ENCODE results near the gene WDFY2.

DNA sequence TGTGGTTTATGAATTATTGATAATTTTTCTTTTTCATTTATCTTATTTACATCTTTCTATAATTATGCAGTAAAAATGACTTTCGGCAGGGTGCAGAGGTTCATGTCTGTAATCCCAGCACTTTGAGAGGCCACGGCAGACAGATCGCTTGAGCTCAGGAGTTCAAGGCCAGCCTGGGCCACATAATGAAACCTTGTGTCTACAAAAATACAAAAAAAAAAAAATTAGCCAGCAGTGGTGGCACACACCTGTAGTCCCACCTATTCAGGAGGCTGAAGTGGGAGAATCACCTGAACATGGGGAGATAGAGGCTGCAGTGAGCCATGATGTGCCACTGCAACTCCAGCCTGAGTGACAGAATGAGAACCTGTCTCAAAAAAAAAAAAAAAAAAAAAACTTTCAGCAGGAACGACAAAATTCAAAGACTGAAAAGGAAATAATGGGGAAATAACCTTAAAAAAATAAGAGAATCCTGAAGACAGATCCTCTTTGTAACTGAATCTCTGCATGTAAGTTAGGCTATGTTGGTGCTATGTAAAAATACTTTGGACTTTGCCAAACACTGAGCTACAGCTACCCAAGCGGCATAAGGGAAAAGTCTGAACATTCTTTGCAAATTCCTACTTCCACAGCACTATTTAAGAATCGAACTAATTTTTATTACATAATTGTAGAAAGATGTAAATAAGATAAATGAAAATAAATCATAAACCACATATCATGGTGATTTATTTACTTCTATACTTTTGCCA is 36.7 kb upstream of the WDFY2 start:
- TF ChIP-seq NANOG (IDR thresholded peaks at IDR 0.05; ENCODE audit: borderline replicate concordance) = no peak
- TF ChIP-seq EZH2 (IDR thresholded peaks at IDR 0.05; ENCODE audit: low read depth, unreplicated experiment) = no peak
- no peak for TF ChIP-seq JUNB (IDR thresholded peaks at IDR 0.05; ENCODE audit: unreplicated experiment)
- TF ChIP-seq, protein P1, sequence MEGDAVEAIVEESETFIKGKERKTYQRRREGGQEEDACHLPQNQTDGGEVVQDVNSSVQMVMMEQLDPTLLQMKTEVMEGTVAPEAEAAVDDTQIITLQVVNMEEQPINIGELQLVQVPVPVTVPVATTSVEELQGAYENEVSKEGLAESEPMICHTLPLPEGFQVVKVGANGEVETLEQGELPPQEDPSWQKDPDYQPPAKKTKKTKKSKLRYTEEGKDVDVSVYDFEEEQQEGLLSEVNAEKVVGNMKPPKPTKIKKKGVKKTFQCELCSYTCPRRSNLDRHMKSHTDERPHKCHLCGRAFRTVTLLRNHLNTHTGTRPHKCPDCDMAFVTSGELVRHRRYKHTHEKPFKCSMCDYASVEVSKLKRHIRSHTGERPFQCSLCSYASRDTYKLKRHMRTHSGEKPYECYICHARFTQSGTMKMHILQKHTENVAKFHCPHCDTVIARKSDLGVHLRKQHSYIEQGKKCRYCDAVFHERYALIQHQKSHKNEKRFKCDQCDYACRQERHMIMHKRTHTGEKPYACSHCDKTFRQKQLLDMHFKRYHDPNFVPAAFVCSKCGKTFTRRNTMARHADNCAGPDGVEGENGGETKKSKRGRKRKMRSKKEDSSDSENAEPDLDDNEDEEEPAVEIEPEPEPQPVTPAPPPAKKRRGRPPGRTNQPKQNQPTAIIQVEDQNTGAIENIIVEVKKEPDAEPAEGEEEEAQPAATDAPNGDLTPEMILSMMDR (conservative IDR thresholded peaks at IDR 0.05; ENCODE audit: low read depth in 2 of 2) = no peak
- TF ChIP-seq POLR2AphosphoS5 (IDR thresholded peaks at IDR 0.05; ENCODE audit: low read depth) = no peak
- TF ChIP-seq ZNF331 (CRISPR knock-in tag; IDR thresholded peaks at IDR 0.05; ENCODE audit: low read depth) = no peak
- no peak for TF ChIP-seq CREB1 (CRISPR knock-in tag; IDR thresholded peaks at IDR 0.05; ENCODE audit: low read depth)
- no peak for TF ChIP-seq ZNF114 (CRISPR knock-in tag; IDR thresholded peaks at IDR 0.05)
- TF ChIP-seq, protein P2, sequence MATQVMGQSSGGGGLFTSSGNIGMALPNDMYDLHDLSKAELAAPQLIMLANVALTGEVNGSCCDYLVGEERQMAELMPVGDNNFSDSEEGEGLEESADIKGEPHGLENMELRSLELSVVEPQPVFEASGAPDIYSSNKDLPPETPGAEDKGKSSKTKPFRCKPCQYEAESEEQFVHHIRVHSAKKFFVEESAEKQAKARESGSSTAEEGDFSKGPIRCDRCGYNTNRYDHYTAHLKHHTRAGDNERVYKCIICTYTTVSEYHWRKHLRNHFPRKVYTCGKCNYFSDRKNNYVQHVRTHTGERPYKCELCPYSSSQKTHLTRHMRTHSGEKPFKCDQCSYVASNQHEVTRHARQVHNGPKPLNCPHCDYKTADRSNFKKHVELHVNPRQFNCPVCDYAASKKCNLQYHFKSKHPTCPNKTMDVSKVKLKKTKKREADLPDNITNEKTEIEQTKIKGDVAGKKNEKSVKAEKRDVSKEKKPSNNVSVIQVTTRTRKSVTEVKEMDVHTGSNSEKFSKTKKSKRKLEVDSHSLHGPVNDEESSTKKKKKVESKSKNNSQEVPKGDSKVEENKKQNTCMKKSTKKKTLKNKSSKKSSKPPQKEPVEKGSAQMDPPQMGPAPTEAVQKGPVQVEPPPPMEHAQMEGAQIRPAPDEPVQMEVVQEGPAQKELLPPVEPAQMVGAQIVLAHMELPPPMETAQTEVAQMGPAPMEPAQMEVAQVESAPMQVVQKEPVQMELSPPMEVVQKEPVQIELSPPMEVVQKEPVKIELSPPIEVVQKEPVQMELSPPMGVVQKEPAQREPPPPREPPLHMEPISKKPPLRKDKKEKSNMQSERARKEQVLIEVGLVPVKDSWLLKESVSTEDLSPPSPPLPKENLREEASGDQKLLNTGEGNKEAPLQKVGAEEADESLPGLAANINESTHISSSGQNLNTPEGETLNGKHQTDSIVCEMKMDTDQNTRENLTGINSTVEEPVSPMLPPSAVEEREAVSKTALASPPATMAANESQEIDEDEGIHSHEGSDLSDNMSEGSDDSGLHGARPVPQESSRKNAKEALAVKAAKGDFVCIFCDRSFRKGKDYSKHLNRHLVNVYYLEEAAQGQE (IDR thresholded peaks at IDR 0.05; ENCODE audit: unreplicated experiment) = no peak
- TF ChIP-seq, protein P3, sequence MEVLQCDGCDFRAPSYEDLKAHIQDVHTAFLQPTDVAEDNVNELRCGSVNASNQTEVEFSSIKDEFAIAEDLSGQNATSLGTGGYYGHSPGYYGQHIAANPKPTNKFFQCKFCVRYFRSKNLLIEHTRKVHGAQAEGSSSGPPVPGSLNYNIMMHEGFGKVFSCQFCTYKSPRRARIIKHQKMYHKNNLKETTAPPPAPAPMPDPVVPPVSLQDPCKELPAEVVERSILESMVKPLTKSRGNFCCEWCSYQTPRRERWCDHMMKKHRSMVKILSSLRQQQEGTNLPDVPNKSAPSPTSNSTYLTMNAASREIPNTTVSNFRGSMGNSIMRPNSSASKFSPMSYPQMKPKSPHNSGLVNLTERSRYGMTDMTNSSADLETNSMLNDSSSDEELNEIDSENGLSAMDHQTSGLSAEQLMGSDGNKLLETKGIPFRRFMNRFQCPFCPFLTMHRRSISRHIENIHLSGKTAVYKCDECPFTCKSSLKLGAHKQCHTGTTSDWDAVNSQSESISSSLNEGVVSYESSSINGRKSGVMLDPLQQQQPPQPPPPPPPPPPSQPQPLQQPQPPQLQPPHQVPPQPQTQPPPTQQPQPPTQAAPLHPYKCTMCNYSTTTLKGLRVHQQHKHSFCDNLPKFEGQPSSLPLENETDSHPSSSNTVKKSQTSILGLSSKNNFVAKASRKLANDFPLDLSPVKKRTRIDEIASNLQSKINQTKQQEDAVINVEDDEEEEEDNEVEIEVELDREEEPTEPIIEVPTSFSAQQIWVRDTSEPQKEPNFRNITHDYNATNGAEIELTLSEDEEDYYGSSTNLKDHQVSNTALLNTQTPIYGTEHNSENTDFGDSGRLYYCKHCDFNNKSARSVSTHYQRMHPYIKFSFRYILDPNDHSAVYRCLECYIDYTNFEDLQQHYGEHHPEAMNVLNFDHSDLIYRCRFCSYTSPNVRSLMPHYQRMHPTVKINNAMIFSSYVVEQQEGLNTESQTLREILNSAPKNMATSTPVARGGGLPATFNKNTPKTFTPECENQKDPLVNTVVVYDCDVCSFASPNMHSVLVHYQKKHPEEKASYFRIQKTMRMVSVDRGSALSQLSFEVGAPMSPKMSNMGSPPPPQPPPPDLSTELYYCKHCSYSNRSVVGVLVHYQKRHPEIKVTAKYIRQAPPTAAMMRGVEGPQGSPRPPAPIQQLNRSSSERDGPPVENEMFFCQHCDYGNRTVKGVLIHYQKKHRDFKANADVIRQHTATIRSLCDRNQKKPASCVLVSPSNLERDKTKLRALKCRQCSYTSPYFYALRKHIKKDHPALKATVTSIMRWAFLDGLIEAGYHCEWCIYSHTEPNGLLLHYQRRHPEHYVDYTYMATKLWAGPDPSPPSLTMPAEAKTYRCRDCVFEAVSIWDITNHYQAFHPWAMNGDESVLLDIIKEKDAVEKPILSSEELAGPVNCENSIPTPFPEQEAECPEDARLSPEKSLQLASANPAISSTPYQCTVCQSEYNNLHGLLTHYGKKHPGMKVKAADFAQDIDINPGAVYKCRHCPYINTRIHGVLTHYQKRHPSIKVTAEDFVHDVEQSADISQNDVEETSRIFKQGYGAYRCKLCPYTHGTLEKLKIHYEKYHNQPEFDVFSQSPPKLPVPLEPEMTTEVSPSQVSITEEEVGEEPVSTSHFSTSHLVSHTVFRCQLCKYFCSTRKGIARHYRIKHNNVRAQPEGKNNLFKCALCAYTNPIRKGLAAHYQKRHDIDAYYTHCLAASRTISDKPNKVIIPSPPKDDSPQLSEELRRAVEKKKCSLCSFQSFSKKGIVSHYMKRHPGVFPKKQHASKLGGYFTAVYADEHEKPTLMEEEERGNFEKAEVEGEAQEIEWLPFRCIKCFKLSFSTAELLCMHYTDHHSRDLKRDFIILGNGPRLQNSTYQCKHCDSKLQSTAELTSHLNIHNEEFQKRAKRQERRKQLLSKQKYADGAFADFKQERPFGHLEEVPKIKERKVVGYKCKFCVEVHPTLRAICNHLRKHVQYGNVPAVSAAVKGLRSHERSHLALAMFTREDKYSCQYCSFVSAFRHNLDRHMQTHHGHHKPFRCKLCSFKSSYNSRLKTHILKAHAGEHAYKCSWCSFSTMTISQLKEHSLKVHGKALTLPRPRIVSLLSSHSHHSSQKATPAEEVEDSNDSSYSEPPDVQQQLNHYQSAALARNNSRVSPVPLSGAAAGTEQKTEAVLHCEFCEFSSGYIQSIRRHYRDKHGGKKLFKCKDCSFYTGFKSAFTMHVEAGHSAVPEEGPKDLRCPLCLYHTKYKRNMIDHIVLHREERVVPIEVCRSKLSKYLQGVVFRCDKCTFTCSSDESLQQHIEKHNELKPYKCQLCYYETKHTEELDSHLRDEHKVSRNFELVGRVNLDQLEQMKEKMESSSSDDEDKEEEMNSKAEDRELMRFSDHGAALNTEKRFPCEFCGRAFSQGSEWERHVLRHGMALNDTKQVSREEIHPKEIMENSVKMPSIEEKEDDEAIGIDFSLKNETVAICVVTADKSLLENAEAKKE (CRISPR knock-in tag; IDR thresholded peaks at IDR 0.05) = no peak
